GM21737 (cell line): Measurements from ENCODE around the gene ZNF202.
"Not testable (repeated sequence)": the region's sequence is repeated elsewhere in the genome, so short reads cannot be mapped to it uniquely, and the experiment has no call there.

Experiments used
- ATAC-seq: cut with Tn5 transposase; IDR thresholded peaks from one replicate; pipeline ENCODE4 v1.9.1; 2021; ENCODE audit warnings: mild to moderate bottlenecking, moderate library complexity; ENCODE audit not compliant: unreplicated experiment

Gene ZNF202

GRCh38 chr11:123742031-123742723, 717 bp upstream of the ZNF202 start:
- no peak for ATAC-seq

DNA sequence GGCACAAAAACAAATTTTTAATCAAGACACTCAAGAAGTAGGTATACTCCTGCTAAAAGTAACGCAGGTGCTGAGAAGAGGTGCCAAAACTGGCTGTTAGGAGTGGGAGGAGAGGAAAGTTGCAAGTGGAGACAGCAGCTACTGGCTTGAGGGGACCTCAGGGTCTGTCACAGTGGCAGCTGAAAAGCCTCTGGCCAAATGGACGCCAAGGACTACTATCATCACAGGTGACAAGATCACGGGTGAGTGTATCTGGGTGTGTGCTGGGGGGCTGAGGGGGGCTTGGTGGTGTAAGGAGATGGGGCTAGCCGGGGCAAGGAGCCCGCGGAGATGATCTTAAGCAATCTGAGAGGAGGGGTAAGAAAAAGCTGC, 687 bp downstream of the ZNF202 start:
- peak; percentile 2 for ATAC-seq

GRCh38 chr11:123738374-123738773, 3.1 kb downstream of the ZNF202 start:
- no peak for ATAC-seq

GRCh38 chr11:123736769-123737168, 4.7 kb downstream of the ZNF202 start:
- no peak for ATAC-seq

GRCh38 chr11:123729602-123730001, 11.9 kb downstream of the ZNF202 start:
- ATAC-seq: no peak

DNA sequence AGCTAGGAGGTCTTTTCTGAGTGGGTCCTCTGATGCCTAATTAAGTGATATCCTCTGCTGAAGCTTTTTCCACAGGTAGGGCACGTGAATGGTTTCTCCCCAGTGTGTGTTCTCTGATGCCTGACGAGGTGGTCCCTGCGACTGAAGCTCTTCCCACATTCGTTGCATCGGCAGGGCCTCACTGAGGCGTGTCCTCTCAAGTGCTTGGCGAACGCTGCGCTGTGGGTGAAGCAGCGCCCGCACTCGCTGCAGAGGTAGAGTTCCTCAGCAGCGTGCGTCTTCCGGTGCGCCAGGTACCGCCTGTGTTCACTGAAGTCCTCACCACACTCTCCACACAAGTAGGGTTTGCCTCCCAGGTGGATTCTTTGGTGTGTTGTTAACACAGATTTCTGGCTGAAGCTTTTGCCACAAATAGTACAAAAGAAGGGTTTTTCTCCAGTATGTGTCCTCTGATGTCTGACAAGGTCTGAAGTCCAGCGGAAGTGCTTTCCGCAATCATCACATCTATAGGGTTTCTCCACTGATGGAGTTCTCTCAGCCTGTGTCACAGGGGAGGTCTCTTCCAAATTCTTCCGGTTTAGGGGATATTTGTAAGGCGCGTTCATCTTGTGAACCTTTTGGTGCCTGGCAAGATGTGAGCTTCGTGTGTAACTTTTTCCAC, 15.3 kb downstream of the ZNF202 start:
- no peak for ATAC-seq

DNA sequence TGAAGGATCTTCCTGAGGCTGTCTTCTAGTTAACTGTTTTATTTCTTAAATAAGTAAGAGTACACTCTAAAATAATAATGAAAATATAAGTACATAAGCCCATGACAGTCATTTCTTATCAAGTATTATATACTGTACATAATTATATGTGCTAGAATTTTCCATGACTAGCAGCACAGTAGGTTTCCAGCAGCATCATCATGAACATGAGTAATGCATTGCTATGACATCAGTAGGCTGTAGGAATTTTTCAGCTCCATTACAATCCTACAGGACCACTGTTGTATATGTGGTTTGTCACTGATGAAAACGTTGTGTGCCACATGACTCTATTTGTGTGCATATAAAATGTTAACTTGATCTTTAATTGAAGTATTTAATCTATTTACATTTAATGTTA, 22.0 kb downstream of the ZNF202 start:
- ATAC-seq: no peak

- no peak for ATAC-seq
These were observed 23.0 kb downstream of the ZNF202 start for GRCh38 chr11:123718469-123718868.

- no peak for ATAC-seq
These were observed 23.4 kb downstream of the ZNF202 start for GRCh38 chr11:123718063-123718462.

GRCh38 chr11:123712627-123713026, 28.8 kb downstream of the ZNF202 start:
- ATAC-seq: not testable (repeated sequence)

DNA sequence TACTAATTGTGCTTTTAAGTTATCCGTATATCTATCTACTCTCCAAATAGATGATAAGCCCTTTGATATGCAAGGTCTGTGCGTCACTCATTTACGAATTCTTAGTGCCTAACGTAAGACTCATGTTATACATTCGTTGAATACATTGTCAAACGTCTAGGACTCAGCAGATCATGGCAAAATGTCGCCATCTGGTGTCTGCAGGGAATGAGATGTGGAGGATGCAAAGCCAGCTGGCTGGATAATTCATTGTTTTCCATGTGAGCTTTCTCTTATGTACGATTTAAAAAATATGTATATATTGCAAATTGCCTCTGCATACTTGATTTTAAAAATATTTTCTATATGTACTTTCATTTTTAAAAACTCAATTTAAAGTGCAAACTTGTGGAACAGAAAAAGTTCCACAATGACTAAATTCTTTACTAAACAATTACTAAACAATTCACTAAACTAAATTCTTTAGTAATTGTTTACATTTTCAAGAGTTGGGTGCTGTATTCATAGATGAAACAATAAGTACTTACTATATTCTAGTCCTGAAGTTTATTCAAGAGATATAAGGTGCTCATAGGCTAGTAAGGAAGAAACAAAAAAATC, 33.8 kb downstream of the ZNF202 start:
- ATAC-seq: no peak

- no peak for ATAC-seq
These were observed 34.3 kb downstream of the ZNF202 start for GRCh38 chr11:123707206-123707605.

GRCh38 chr11:123704341-123704740, 37.1 kb downstream of the ZNF202 start:
- no peak for ATAC-seq

- no peak for ATAC-seq
These were observed 38.8 kb downstream of the ZNF202 start for GRCh38 chr11:123702696-123703095.

DNA sequence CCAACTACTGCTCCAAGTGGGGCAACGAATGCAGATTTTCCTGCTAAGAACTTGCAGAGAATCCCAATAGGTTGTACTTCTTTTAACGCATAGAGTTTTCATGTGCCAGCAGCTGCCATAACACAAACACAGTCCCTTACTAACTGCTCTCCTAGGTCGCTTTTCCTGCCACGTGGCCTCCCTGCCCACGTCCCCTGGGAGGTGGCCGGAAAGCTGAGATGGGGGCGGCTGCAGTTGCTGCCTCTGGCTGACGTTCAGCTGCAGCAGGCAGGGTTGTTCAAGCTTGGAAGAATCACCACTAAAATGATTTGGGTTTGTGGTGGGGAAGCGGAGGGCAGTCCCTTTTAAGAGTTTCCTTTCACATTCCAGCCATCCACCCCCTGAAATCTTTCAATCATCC, 39.3 kb downstream of the ZNF202 start:
- ATAC-seq: peak; percentile 67

GRCh38 chr11:123700772-123701171, 40.7 kb downstream of the ZNF202 start:
- no peak for ATAC-seq

DNA sequence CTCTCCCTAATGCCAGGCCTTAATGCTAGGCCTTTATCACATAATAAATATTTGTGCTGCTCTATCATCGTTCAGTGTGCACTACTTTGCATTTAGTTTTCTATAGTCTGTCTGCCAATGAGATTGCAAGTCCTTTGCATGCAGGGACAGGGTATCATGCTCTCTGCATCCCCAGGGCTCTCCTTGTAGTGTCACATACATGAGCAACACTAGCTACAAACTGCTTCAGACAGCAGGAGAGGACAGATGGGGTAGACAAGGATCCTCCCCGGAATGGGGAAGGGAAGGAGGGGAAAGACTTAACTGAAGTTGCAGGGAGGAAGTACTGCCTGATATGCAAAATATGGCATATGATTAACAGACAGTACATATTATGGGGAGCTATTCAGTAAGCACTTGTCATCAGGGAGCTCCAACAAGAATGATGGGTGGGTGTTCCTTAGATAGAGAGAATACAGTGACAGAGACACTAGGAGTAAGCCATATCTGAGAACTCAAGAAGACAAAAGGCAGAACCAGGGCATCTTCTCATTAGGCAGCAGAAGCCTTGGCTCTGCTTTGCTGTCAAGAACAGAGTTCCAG, 42.8 kb downstream of the ZNF202 start:
- no peak for ATAC-seq

- ATAC-seq: no peak
These were observed 45.3 kb downstream of the ZNF202 start for GRCh38 chr11:123696183-123696582.

GRCh38 chr11:123695231-123695630, 46.2 kb downstream of the ZNF202 start:
- no peak for ATAC-seq

DNA sequence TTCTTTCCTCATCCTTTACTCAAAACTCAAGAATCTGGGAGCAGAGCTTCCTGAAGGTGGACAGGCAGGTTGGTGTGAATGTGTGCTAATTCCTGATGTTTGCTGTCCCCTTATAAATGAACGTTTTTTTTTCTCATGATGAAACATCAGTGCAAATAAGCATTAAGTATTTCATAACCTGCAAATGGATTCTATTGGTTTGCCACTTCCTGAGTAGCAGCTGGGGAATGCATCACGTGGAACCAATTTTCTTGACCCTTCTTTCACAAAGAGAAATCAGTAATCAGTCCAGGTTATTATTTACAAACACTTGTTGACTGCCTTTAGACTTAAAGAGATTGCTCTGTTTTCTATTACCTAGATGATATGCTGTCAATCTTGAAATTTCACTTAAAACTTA, 46.9 kb downstream of the ZNF202 start:
- no peak for ATAC-seq

GRCh38 chr11:123692961-123693360, 48.5 kb downstream of the ZNF202 start:
- no peak for ATAC-seq

- no peak for ATAC-seq
These were observed 51.0 kb downstream of the ZNF202 start for GRCh38 chr11:123690485-123690884.
